Mammary epithelial cell (primary cell): ENCODE measurements around the gene SPRR2F.

Experiments
- CTCF ChIP-seq, 2 donors: IDR thresholded peaks in 1 of 2; conservative IDR thresholded peaks in 1 of 2; 2 replicates each; pipeline ENCODE4 v1.5.1; 2011 to 2012; ENCODE audit warnings: inconsistent platforms in 2 of 2, low read length in 2 of 2, mild to moderate bottlenecking in 2 of 2, control low read depth in 1 of 2, low read depth in 1 of 2; ENCODE audit not compliant: insufficient read depth in 1 of 2; ENCODE audit errors: extremely low read depth in 1 of 2
- EZH2 ChIP-seq: IDR thresholded peaks from 2 replicates; pipeline ENCODE4 v1.6.1; 2012; ENCODE audit warnings: low read length, inconsistent platforms, borderline replicate concordance

GRCh38 chr1:153155541-153155940 is 42.2 kb upstream of the SPRR2F start:
- TF ChIP-seq CTCF (conservative IDR thresholded peaks at IDR 0.05 in 1 of 2, IDR thresholded peaks at IDR 0.05 in 1 of 2; ENCODE audit: extremely low read depth in 1 of 2, insufficient read depth in 1 of 2, low read depth in 1 of 2, low read length in 2 of 2) (no peak), EZH2 (no peak)
